Measurements from ENCODE around the gene TXNDC5. TPM values are rescaled to one million over a fixed set of nuclear protein-coding genes. Genes with fewer than 3 reads are reported as not detected.

Gene TXNDC5
- total and polyA plus RNA-seq, 9 of the 15 experiments (the other 6 are each of a cell fraction or from before 2014, with no cell fraction given): 33.9 to 156 (median 137) TPM

- Histone ChIP-seq H4K20me1 (replicated peaks; ENCODE audit: control insufficient read depth, insufficient read depth, low read length) (no peaks in the 10 kb centered on the region), H3K4me3 (no peak overlapping the region), H3K9ac (ENCODE audit: insufficient read depth in 1 of 2, low read depth in 2 of 2, low read length in 2 of 2) (no peak overlapping the region), H3K36me3 (ENCODE audit: control insufficient read depth, insufficient read depth, low read length) (no peaks in the 10 kb centered on the region), H3K79me2 (ENCODE audit: control insufficient read depth, insufficient read depth, low read length) (no peaks in the 10 kb centered on the region), H3K27ac (ENCODE audit: extremely low read depth, low read depth, low read length) (no peak overlapping the region), H3K4me1 (replicated peaks in 1 of 2; ENCODE audit: control insufficient read depth in 2 of 2, insufficient read depth in 2 of 2, low read length in 2 of 2) (no peaks in the 10 kb centered on the region), H3K4me2 (ENCODE audit: insufficient read depth, low read length) (no peak overlapping the region), H3K27me3 (ENCODE audit: control insufficient read depth in 2 of 2, insufficient read depth in 2 of 2, low read length in 2 of 2) (peaks cover 5 to 30% of the 10 kb centered on the region in 2 experiments; a peak in 4 of 5 replicates), H3K9me1 (ENCODE audit: control insufficient read depth, insufficient read depth, low read length) (no peaks in the 10 kb centered on the region), H3K9me3 (replicated peaks; ENCODE audit: control insufficient read depth, insufficient read depth, low read depth, low read length) (no peaks in the 10 kb centered on the region; the same call in 1 of the 2 replicates), H2AFZ (ENCODE audit: low read depth, low read length) (no peak overlapping the region)
- FAIRE-seq (no peak), DNase-seq (ENCODE audit: extremely low read depth in 1 of 4, low spot score in 3 of 4) (no peak), ATAC-seq (no peak)
- WGBS (ENCODE audit: insufficient coverage, low coverage, missing lambda C conversion rate): 4% methylated on average over 4 of the region's 4 CpGs
- no TSS peak for BruUV-seq (replicated peaks)
- ChIA-PET POLR2A (no interaction called here), CTCF (ENCODE audit: low intra/inter-chr PET ratio) (no interaction called here)
- in situ Hi-C loops (cut with MboI): no loop called here
- intact Hi-C loops (cut with micrococcal nuclease): no loop called here
- TF ChIP-seq ZNF395 (CRISPR knock-in tag; IDR thresholded peaks at IDR 0.05) (no peak), HMG20A (CRISPR knock-in tag; conservative IDR thresholded peaks at IDR 0.05) (no peak), GTF3C2 (IDR thresholded peaks at IDR 0.05; ENCODE audit: borderline replicate concordance, extremely low read depth, insufficient read length) (no peak), TSC22D4 (tag; IDR thresholded peaks at IDR 0.05) (no peak), ZNF507 (tag; conservative IDR thresholded peaks at IDR 0.05) (no peak), MGA (IDR thresholded peaks at IDR 0.05) (no peak), KDM2B (CRISPR knock-in tag; IDR thresholded peaks at IDR 0.05) (no peak)
Observed at GRCh38 chr6:7960141-7960540, 49.6 kb upstream of the TXNDC5 start.
